Measurements from ENCODE around the gene PKIG.
"Not testable (repeated sequence)": the region's sequence is repeated elsewhere in the genome, so short reads cannot be mapped to it uniquely, and the experiment has no call there.

Gene PKIG

GRCh38 chr20:44643596-44644229 is 61.3 kb downstream of the PKIG start:
- ATAC-seq: peak in 1 of 2 donors; percentile 8

- no peak for ATAC-seq
These were observed 61.8 kb downstream of the PKIG start for GRCh38 chr20:44644230-44644617.

GRCh38 chr20:44644667-44645131 is 62.3 kb downstream of the PKIG start:
- peak; percentile 42 to 49 for ATAC-seq

GRCh38 chr20:44646023-44646640 is 63.8 kb downstream of the PKIG start:
- no peak for ATAC-seq

- peak; percentile 63 to 68 for ATAC-seq
These were observed 64.4 kb downstream of the PKIG start for GRCh38 chr20:44646641-44647274.

GRCh38 chr20:44648068-44648467 is 65.7 kb downstream of the PKIG start:
- no peak for ATAC-seq

GRCh38 chr20:44648579-44648978 is 66.2 kb downstream of the PKIG start:
- ATAC-seq: no peak

- ATAC-seq: no peak
These were observed 66.7 kb downstream of the PKIG start for GRCh38 chr20:44649126-44649525.

GRCh38 chr20:44649976-44650375 is 67.6 kb downstream of the PKIG start:
- no peak for ATAC-seq

- peak; percentile 57 to 59 for ATAC-seq
These were observed 68.5 kb downstream of the PKIG start for GRCh38 chr20:44650771-44651433.

- ATAC-seq: no peak
These were observed 69.0 kb downstream of the PKIG start for GRCh38 chr20:44651434-44651683.

GRCh38 chr20:44651684-44652423 is 69.5 kb downstream of the PKIG start, which contains the start of gene ADA:
Gene ADA, minus strand, starts transcription at chr20:44651699. Its CDS starts 92 bp downstream, at chr20:44651607.
- ATAC-seq: peak; percentile 38 to 39

GRCh38 chr20:44653546-44653945 is 71.2 kb downstream of the PKIG start:
- ATAC-seq: no peak

- not testable (repeated sequence) for ATAC-seq
These were observed 71.8 kb downstream of the PKIG start for GRCh38 chr20:44654210-44654609.

GRCh38 chr20:44656448-44656847 is 74.1 kb downstream of the PKIG start:
- ATAC-seq: no peak

- ATAC-seq: no peak
These were observed 75.5 kb downstream of the PKIG start for GRCh38 chr20:44657875-44658274.

GRCh38 chr20:44658810-44659209 is 76.4 kb downstream of the PKIG start:
- no peak for ATAC-seq

- ATAC-seq: no peak
These were observed 77.6 kb downstream of the PKIG start for GRCh38 chr20:44659931-44660330.

GRCh38 chr20:44660581-44660980 is 78.2 kb downstream of the PKIG start:
- ATAC-seq: no peak

- no peak for ATAC-seq
These were observed 79.9 kb downstream of the PKIG start for GRCh38 chr20:44662261-44662660.

GRCh38 chr20:44664131-44664530 is 81.8 kb downstream of the PKIG start:
- no peak for ATAC-seq

GRCh38 chr20:44666066-44666465 is 83.7 kb downstream of the PKIG start:
- ATAC-seq: no peak

Measured in activated CD4-positive, CD25-positive, alpha-beta regulatory T cell treated with anti-CD3 and anti-CD28 coated beads, Interleukin-2, amount 50 U/mL, for 24 hours (primary cell).